GM21717 (cell line): ENCODE results near the gene MEX3A.
"Not testable (repeated sequence)": the region's sequence is repeated elsewhere in the genome, so short reads cannot be mapped to it uniquely, and the experiment has no call there.

Source experiments
- ATAC-seq: cut with Tn5 transposase; IDR thresholded peaks from one replicate; pipeline ENCODE4 v1.9.1; 2021; ENCODE audit warnings: mild to moderate bottlenecking, moderate library complexity; ENCODE audit not compliant: unreplicated experiment

MEX3A gene

GRCh38 chr1:156082309-156083091, at the start of gene MEX3A:
MEX3A (minus strand) TSS chr1:156082465; CDS start chr1:156081998, 467 bp downstream.
- ATAC-seq = no peak

- ATAC-seq = no peak
Measured at GRCh38 chr1:156130578-156130942, 48.3 kb upstream of the MEX3A start.

GRCh38 chr1:156129687-156130577, 47.7 kb upstream of the MEX3A start:
- no peak for ATAC-seq

GRCh38 chr1:156128654-156129597, 46.7 kb upstream of the MEX3A start:
- ATAC-seq = no peak

- no peak for ATAC-seq
Measured at GRCh38 chr1:156128308-156128653, 46.0 kb upstream of the MEX3A start.

GRCh38 chr1:156126630-156127534, 44.6 kb upstream of the MEX3A start:
- ATAC-seq = peak; percentile 56

- ATAC-seq = no peak
Measured at GRCh38 chr1:156126043-156126629, 43.9 kb upstream of the MEX3A start.

- ATAC-seq = not testable (repeated sequence)
Measured at GRCh38 chr1:156125544-156125943, 43.3 kb upstream of the MEX3A start.

- no peak for ATAC-seq
Measured at GRCh38 chr1:156124557-156125483, 42.6 kb upstream of the MEX3A start.

- ATAC-seq = no peak
Measured at GRCh38 chr1:156123356-156124196, 41.3 kb upstream of the MEX3A start.

- no peak for ATAC-seq
Measured at GRCh38 chr1:156122519-156123355, 40.5 kb upstream of the MEX3A start.

GRCh38 chr1:156122086-156122485, 39.8 kb upstream of the MEX3A start:
- ATAC-seq = no peak

- no peak for ATAC-seq
Measured at GRCh38 chr1:156121457-156121856, 39.2 kb upstream of the MEX3A start.

- not testable (repeated sequence) for ATAC-seq
Measured at GRCh38 chr1:156121005-156121404, 38.7 kb upstream of the MEX3A start.

- ATAC-seq = no peak
Measured at GRCh38 chr1:156120318-156120717, 38.1 kb upstream of the MEX3A start.

GRCh38 chr1:156119503-156120209, 37.4 kb upstream of the MEX3A start:
- ATAC-seq = no peak
